H1 (cell line): ENCODE results near the gene VMA21. TPM values are rescaled to one million over a fixed set of nuclear protein-coding genes. Genes with fewer than 3 reads are reported as not detected.

Experiments
- CTCF ChIA-PET: fragments of 300-600 bp; sonication (Branson Sonifier 250); formaldehyde crosslinking; loops from one replicate; lab custom pipeline; 2021; ENCODE audit not compliant: partially characterized antibody; lab: Charles Lee
- POLR2A ChIA-PET: fragments of 300-600 bp; sonication (Branson Sonifier 250); formaldehyde crosslinking; loops from one replicate; lab custom pipeline; 2021; ENCODE audit warnings: inconsistent platforms; ENCODE audit not compliant: partially characterized antibody; lab: Charles Lee
- DNase-seq, 2 experiments: peaks; one replicate each; pipeline versions ENCODE4 v3.0.0 to v3.0.0-alpha.2; 2010 to 2022; ENCODE audit warnings: low spot score in 2 of 2, low read depth in 1 of 2, mixed read lengths in 1 of 2
- FAIRE-seq: peaks from 2 replicates; lab custom pipeline; 2011; peaks lifted over from hg19 to GRCh38; lab: Jason Lieb, UNC
- H2AFZ ChIP-seq: 2 replicates; pipeline ENCODE4 v1.8.1; 2012; ENCODE audit warnings: low read length, inconsistent platforms
- H2AK5ac ChIP-seq: 2 replicates; pipeline ENCODE4 v1.6.1; 2013; ENCODE audit warnings: low read depth, low read length
- H2BK120ac ChIP-seq: replicated peaks from 2 replicates; pipeline ENCODE3; 2013; ENCODE audit warnings: low read depth, low read length, inconsistent platforms
- H2BK12ac ChIP-seq: 2 replicates; pipeline ENCODE4 v1.6.1; 2013; ENCODE audit warnings: low read depth, low read length
- H2BK15ac ChIP-seq: 2 replicates; pipeline ENCODE4 v1.6.1; 2013; ENCODE audit warnings: low read length
- H2BK20ac ChIP-seq: 2 replicates; pipeline ENCODE4 v1.6.1; 2013; ENCODE audit warnings: low read length
- H2BK5ac ChIP-seq: 2 replicates; pipeline ENCODE4 v1.6.1; 2013; ENCODE audit warnings: low read depth, low read length
- H3K14ac ChIP-seq: 2 replicates; pipeline ENCODE4 v1.6.1; 2013; ENCODE audit warnings: inconsistent platforms; ENCODE audit not compliant: insufficient read length
- H3K18ac ChIP-seq: 2 replicates; pipeline ENCODE4 v1.6.1; 2013; ENCODE audit warnings: low read length; ENCODE audit errors: extremely low read depth
- H3K23ac ChIP-seq: 2 replicates; pipeline ENCODE4 v1.6.1; 2013; ENCODE audit warnings: inconsistent platforms; ENCODE audit not compliant: insufficient read length
- H3K23me2 ChIP-seq: 2 replicates; pipeline ENCODE4 v1.6.1; 2013; ENCODE audit warnings: low read depth, low read length
- H3K27ac ChIP-seq: 2 replicates; pipeline ENCODE4 v1.6.1; 2011; ENCODE audit warnings: low read depth, low read length, inconsistent platforms
- H3K27me3 ChIP-seq, 4 experiments: replicated peaks in 1 of 4; 1 replicate in 1 of 4; 2 replicates in 3 of 4; pipeline versions ENCODE4 v1.6.1 to v1.8.1; 2011 to 2013; ENCODE audit warnings: low read length in 3 of 4, mild to moderate bottlenecking in 3 of 4, inconsistent platforms in 2 of 4, mixed read lengths in 2 of 4, moderate library complexity in 1 of 4; ENCODE audit not compliant: control insufficient read depth in 3 of 4, insufficient read depth in 3 of 4; ENCODE audit errors: extremely low read depth in 1 of 4
- H3K36me3 ChIP-seq, 4 experiments: 2 replicates each; pipeline versions ENCODE4 v1.6.1 to v1.8.1; 2011 to 2013; ENCODE audit warnings: mild to moderate bottlenecking in 4 of 4, low read length in 3 of 4, moderate library complexity in 2 of 4, control low read depth in 1 of 4, inconsistent platforms in 1 of 4; ENCODE audit not compliant: insufficient read depth in 4 of 4, control insufficient read depth in 2 of 4
- H3K4ac ChIP-seq: replicated peaks from 2 replicates; pipeline ENCODE3; 2013; ENCODE audit warnings: low read length, low read depth, mixed read lengths, inconsistent platforms; ENCODE audit not compliant: insufficient read length
- H3K4me1 ChIP-seq, 4 experiments: replicated peaks in 1 of 4; 1 replicate in 1 of 4; 2 replicates in 3 of 4; pipeline versions ENCODE4 v1.6.1 to v1.8.1; 2011 to 2013; ENCODE audit warnings: low read length in 3 of 4, inconsistent platforms in 2 of 4, mixed read lengths in 1 of 4; ENCODE audit not compliant: insufficient read depth in 4 of 4, control insufficient read depth in 3 of 4
- H3K4me2 ChIP-seq, 2 experiments: 2 replicates each; pipeline versions ENCODE4 v1.6.1 to v1.8.1; 2011 to 2013; ENCODE audit warnings: low read depth in 2 of 2, low read length in 2 of 2, control low read depth in 1 of 2, inconsistent platforms in 1 of 2, mild to moderate bottlenecking in 1 of 2; ENCODE audit not compliant: insufficient read depth in 1 of 2
- H3K4me3 ChIP-seq, 4 experiments: fragments of 200-600, 300-600 bp in 1 of 4; sonication (generic), shearing (Covaris generic), sonication (Bioruptor Twin) in 1 of 4; 2 replicates each; pipeline versions ENCODE4 v1.5.1 to v1.8.1; 2011 to 2016; ENCODE audit warnings: low read length in 4 of 4, low read depth in 3 of 4, control low read depth in 2 of 4, inconsistent platforms in 2 of 4, mild to moderate bottlenecking in 2 of 4, mixed read lengths in 1 of 4, moderate library complexity in 1 of 4; ENCODE audit not compliant: insufficient read depth in 2 of 4; ENCODE audit errors: extremely low read depth in 1 of 4
- H3K56ac ChIP-seq: replicated peaks from 2 replicates; pipeline ENCODE3; 2013; ENCODE audit warnings: low read depth, mild to moderate bottlenecking, mixed read lengths, low read length, inconsistent platforms; ENCODE audit not compliant: insufficient read length
- H3K79me1 ChIP-seq: 2 replicates; pipeline ENCODE4 v1.6.1; 2013; ENCODE audit warnings: low read depth, low read length, control low read depth
- H3K79me2 ChIP-seq, 2 experiments: 2 replicates each; pipeline versions ENCODE4 v1.6.1 to v1.8.1; 2012 to 2013; ENCODE audit warnings: low read length in 2 of 2, mild to moderate bottlenecking in 2 of 2, inconsistent platforms in 1 of 2; ENCODE audit not compliant: insufficient read depth in 2 of 2, control insufficient read depth in 1 of 2
- H3K9ac ChIP-seq, 4 experiments: replicated peaks in 1 of 4; 1 replicate in 1 of 4; 2 replicates in 3 of 4; pipeline versions ENCODE4 v1.6.1 to v1.8.1; 2011 to 2013; ENCODE audit warnings: low read depth in 3 of 4, low read length in 3 of 4, control low read depth in 2 of 4, mild to moderate bottlenecking in 2 of 4, moderate library complexity in 2 of 4, inconsistent platforms in 1 of 4; ENCODE audit errors: extremely low read depth in 1 of 4
- H3K9me3 ChIP-seq, 2 experiments: 2 replicates each; pipeline versions ENCODE4 v1.6.1 to v1.8.1; 2012 to 2013; ENCODE audit warnings: mild to moderate bottlenecking in 2 of 2, moderate library complexity in 2 of 2, control low read depth in 1 of 2, inconsistent platforms in 1 of 2, low read depth in 1 of 2, low read length in 1 of 2, mixed read lengths in 1 of 2; ENCODE audit not compliant: insufficient read depth in 2 of 2
- H4K20me1 ChIP-seq, 2 experiments: replicated peaks in 1 of 2; 2 replicates each; pipeline versions ENCODE3 to v1.8.1; 2011 to 2013; ENCODE audit warnings: inconsistent platforms in 2 of 2, low read length in 2 of 2, mild to moderate bottlenecking in 1 of 2; ENCODE audit not compliant: insufficient read depth in 2 of 2, control insufficient read depth in 1 of 2
- H4K5ac ChIP-seq: 2 replicates; pipeline ENCODE4 v1.6.1; 2013; ENCODE audit warnings: low read length, low read depth, mixed read lengths, inconsistent platforms; ENCODE audit not compliant: insufficient read length
- H4K8ac ChIP-seq: 2 replicates; pipeline ENCODE4 v1.8.0; 2013; ENCODE audit warnings: mild to moderate bottlenecking, moderate library complexity, low read length, inconsistent platforms; ENCODE audit not compliant: insufficient read depth; ENCODE audit errors: extremely low read depth
- H4K91ac ChIP-seq: replicated peaks from 2 replicates; pipeline ENCODE3; 2013; ENCODE audit warnings: low read length, mixed read lengths, inconsistent platforms; ENCODE audit not compliant: insufficient read length
- MAX ChIP-seq: IDR thresholded peaks from 2 replicates; pipeline ENCODE4 v1.6.1; 2012; ENCODE audit warnings: inconsistent platforms
- ZNF274 ChIP-seq: IDR thresholded peaks from 2 replicates; pipeline ENCODE4 v1.7.0; 2012; ENCODE audit warnings: low read length, borderline replicate concordance; ENCODE audit errors: extremely low read depth
- WGBS, 2 experiments: shearing (Covaris generic) in 1 of 2; methylation state at CpG; one replicate each; pipeline versions ENCODE4 v1.1.6 to v1.1.7; 2013 to 2015; ENCODE audit warnings: low lambda C conversion rate in 2 of 2, mixed read lengths in 2 of 2, inconsistent platforms in 1 of 2, low coverage in 1 of 2, missing lambda C conversion rate in 1 of 2; ENCODE audit not compliant: insufficient replicate concordance in 2 of 2, insufficient coverage in 1 of 2, insufficient read length in 1 of 2; ENCODE audit errors: extremely low coverage in 1 of 2, missing lambda C conversion rate in 1 of 2; 5-methylcytosine and 5-hydroxymethylcytosine counted together
- polyA plus RNA-seq, 7 experiments: library from polyadenylated mRNA; depleted of rRNA in 3 of 7; stranded (reverse) in 5 of 7; unstranded in 2 of 7; fragments of >200 nt in 5 of 7; fragments of 200-250 nt in 2 of 7; gene quantifications; 1 replicate in 5 of 7; 2 replicates in 1 of 7; 4 replicates in 1 of 7; pipeline versions ENCODE4 v1.2.1 to v1.2.3, GENCODE V29; 2011 to 2013; ENCODE audit warnings: missing spikeins in 2 of 7, mixed read lengths in 2 of 7
- total RNA-seq: library from RNA; stranded (reverse); fragmentation: NEBNext Ultra II Directional; extraction: Animal tissue kit (Norgen Biotek cat#: 25700); gene quantifications from 2 replicates; pipeline ENCODE4 v1.2.1, GENCODE V29; 2021

VMA21 gene
- total and polyA plus RNA-seq, 2 of the 8 experiments (the other 6 are each of a cell fraction or from before 2014, with no cell fraction given): 25.8 to 65.4 TPM

DNA sequence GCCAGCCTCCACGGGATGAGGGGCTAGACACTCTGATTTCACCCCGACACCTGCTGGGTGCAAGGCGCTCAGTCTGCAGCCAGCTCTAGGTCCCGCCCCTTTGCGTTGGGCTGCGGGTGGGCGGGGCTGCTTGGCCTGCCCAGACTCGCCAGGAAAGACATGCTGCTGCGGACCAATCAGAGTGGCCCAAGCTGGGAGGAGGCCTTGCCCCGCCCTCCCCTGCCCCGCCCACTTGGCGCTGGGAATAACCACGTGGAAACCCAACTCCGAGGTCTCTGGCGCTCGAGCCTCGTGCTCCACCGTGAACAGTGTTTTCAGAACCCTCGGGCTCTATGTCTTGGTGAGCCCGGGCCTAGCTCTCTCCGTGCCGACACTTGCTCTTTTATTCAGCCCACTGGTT, 5.3 kb upstream of the VMA21 start:
- Histone ChIP-seq H3K27me3 (no peaks in the 10 kb centered on the region), H3K14ac (no peak overlapping the region), H2BK12ac (no peak overlapping the region), H3K79me2 (no peaks in the 10 kb centered on the region), H2AK5ac (no peak overlapping the region), H3K9ac (no peak overlapping the region), H3K4me2 (no peak overlapping the region), H4K5ac (no peak overlapping the region), H3K4ac (no peak overlapping the region), H3K18ac (no peak overlapping the region), H3K4me3 (no peak overlapping the region), H3K36me3 (no peaks in the 10 kb centered on the region), H2AFZ (no peak overlapping the region), H3K79me1 (no peaks in the 10 kb centered on the region), H3K27ac (no peak overlapping the region), H3K23ac (no peak overlapping the region), H4K91ac (no peak overlapping the region), H4K20me1 (no peaks in the 10 kb centered on the region), H2BK120ac (no peak overlapping the region), H2BK15ac (no peak overlapping the region), H3K9me3 (no peaks in the 10 kb centered on the region; a peak in 1 of 4 replicates), H2BK5ac (no peak overlapping the region), H2BK20ac (no peak overlapping the region), H3K4me1 (0 out of 7 replicates have a peak, but pooled peaks cover 0 to 3% (median 0%) of the 10 kb centered on the region in 4 experiments), H3K56ac (no peak overlapping the region), H4K8ac (no peak overlapping the region), H3K23me2 (0 out of 2 replicates have a peak, but pooled peaks cover 2% of the 10 kb centered on the region)
- 94% methylated on average over 5 of the region's 22 CpGs; no CpG with 5 or more reads in 1 of the 2 experiments for WGBS, 2 experiments
- ChIA-PET CTCF (interaction anchor here (1.2 kb wide), 1 partner anchor 9 kb away, joined by 5 read pairs; no protein-coding TSS in a partner anchor), POLR2A (no interaction called here)
- DNase-seq (no peak), FAIRE-seq (no peak)
- TF ChIP-seq MAX (peak; percentile 51), ZNF274 (no peak)
